H54 (cell line): Measurements from ENCODE around the gene VPS37B.
"Not testable (repeated sequence)": the region's sequence is repeated elsewhere in the genome, so short reads cannot be mapped to it uniquely, and the experiment has no call there.

ENCODE experiments used
- DNase-seq: peaks from one replicate; pipeline ENCODE4 v3.0.0; 2011; ENCODE audit warnings: low spot score, mixed read lengths; ENCODE audit not compliant: insufficient read length
- FAIRE-seq: peaks from 3 replicates; lab custom pipeline; 2011; peaks lifted over from hg19 to GRCh38; lab: Jason Lieb, UNC
- POLR2A ChIP-seq: IDR thresholded peaks from 2 replicates; pipeline ENCODE4 v1.6.1; 2011; ENCODE audit warnings: low read depth, mild to moderate bottlenecking, low read length

VPS37B gene

DNA sequence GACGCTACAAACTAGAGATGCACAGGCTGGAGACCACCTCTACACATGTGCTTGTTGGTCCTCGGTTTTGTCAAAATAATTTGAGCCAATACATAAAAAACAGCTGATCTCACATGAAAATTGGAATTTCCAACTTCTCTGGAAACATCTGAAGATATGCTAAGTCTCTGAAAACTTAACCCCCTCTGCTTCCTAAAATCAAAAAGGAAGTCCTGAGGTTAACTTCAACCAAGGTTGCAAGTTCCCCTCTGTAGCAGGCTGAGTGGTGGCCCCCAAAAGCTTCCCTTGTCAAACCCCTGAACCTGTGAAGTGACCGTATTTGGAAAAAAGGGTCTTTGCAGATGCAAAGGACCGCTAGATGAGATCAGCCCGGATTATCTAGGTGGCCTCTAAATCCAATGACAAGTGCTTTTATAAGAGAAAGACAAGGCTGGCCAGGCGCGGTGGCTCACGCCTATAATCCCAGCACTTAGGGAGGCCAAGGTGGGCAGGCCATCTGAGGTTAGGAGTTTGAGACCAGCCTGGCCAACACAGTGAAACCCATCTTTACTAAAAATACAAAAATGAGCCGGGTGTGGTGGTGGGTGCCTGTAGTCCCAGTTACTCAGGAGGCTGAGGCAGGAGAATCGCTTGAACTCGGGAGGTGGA lies 32.0 kb upstream of the VPS37B start:
- TF ChIP-seq POLR2A: no peak
- no peak for DNase-seq
- FAIRE-seq: no peak

DNA sequence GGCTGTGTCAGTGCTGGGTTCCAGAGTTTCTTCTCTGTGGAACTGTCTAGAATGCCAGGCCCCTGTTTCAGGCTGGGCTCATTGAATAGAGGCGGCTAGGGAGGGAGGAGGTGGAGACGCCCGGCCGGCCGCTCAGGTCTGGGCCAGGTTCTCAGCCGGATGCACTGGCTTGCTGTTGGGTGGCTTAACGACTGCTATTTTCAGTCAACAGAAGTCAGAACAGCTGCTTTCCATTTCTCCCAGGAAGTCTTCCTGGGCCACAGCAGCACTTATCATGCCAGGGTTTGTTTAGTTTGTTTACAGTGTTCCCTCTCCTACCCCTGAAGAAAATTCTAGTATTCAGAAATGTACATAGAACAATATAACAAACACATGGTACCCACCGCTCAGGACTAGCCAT lies 26.0 kb upstream of the VPS37B start:
- DNase-seq (no peak), FAIRE-seq (no peak)
- TF ChIP-seq POLR2A: no peak

DNA sequence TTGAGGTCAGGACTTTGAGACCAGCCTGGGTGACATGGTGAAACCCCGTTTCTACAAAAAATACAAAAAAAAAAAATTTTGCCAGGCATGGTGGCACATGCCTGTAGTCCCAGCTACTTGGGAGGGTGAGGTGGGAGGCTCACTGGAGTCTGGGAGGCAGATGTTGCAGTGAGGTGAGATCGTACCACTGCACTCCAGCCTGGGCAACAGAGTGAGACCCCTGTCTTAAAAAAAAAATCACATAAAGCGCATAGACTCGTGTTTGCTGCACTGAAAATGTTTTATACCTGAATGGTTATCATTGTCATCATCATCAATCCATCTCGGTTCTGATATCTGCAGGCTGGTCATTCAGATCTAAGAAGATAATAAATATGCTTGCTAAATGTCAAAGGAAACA lies 24.8 kb upstream of the VPS37B start:
- DNase-seq: no peak
- FAIRE-seq: no peak
- no peak for TF ChIP-seq POLR2A

DNA sequence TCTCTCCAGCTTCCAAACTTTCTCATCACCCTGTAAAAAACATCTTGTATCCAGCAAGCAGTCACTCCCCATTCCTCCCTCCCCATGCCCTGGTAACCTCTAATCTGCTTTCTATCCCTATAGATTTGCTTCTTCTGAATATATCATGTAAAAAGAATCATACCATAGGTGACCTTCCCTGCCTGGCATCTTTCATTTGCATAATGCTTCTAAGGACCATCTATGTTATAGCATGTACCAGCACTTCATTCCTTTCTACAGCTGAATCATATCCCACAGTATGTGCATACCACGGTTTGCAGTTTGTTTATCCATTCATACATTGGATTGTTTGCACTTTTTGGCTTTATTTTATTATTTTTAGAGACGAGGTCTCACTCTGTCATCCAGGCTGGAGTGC lies 22.9 kb upstream of the VPS37B start:
- FAIRE-seq: no peak
- no peak for DNase-seq
- TF ChIP-seq POLR2A: no peak

DNA sequence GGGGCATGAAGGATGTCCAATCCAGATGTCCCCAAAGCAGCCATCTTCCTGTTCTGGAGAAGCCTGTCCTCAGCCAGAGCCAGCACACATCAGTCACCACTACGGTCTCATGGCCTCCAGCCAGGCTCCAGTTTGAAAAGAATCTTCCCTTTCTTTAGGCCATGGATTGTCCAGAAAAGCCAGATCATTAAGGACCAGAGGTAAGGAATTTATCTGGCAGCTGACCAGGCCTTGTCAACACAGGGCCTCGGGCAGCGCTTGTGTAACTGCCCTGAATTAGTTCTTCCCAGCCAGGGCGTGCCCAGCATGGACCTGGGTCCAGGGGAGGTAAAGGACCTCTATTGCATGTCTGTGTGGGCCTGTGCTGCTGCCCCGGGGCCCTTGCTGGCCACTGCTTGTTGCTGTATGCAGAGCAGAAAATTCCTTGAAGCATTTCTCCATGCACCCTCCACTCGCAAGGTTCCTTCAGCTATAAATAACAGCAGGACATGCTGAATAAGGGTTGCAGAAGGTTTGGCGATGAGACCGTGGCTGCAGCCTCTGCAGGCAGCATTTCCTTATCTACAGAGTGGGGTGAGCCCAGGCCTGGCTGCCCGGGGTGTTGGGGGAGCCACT lies 21.7 kb upstream of the VPS37B start:
- peak; percentile 67 for DNase-seq
- no peak for TF ChIP-seq POLR2A
- peak; percentile 66 for FAIRE-seq

DNA sequence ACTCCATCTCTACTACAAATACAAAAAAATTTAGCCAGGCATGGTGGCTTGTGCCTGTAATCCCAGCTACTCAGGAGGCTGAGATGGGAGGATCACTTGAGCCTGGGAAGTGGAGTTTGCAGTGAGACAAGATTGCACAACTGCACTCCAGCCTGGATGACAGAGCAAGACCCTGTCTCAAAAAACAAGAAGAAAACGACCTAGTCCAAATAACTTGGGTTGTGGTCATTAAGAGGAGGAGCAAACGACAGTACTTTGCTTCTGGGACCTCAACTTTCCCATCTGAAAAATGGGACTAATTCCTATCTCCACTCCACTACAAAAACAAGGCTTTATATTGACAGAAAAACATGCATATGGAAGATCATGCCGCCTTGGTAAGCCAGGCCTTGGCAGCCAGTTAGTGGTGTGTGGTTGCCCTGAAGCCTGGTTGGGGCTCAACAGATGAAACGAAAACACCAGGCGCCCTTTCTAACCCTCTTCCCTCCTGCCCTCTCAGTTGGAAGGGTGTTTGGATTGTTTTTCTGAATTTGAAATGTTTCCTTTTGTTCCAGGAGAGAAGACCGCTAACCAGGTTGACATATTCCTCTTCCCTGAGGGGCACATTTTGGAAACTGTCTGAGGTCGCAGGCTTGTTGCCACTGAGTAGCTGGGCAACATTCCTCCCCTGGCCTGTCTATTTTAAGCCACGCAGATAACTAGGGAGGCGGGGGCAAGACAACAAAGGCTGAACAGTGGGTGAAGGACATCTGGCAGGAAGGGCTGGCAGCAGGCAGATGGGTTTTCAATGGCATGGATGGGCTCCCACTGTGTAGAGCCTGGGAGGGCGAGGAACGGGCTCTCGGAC lies 13.7 kb upstream of the VPS37B start:
- no peak for DNase-seq
- no peak for TF ChIP-seq POLR2A
- FAIRE-seq: no peak

DNA sequence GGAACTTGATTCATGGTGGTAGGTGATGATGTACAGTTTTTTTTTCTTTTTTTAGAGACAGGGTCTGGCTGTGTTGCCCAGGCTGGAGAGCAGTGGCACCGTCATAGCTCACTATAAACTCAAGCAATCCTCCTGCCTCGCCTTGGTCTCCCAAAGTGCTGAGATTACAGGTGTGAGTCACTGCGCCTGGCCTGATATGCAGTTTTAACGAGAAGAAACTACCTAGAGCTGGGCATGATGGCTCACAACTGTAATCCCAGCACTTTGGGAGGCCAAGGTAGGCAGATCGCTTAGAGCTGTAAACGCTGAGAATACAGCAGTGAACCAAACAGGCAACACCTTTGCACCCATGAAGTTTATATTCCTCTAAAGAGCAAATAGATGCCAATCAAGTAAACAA lies 13.0 kb upstream of the VPS37B start:
- no peak for TF ChIP-seq POLR2A
- FAIRE-seq (no peak), DNase-seq (no peak)

DNA sequence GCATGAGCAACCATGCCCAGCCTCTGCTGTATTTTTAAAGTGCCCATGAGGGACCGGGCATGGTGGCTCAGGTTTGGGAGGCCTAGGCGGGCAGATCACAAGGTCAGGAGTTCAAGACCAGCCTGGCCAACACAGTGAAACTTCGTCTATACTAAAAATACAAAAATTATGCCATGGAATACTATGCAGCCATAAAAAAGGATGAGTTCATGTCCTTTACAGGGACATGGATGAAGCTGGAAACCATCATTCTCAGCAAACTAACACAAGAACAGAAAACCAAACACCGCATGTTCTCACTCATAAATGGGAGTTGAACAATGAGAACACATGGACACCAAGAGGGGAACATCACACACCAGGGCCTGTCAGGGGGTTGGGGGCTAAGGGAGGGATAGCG lies 9.3 kb upstream of the VPS37B start:
- DNase-seq, FAIRE-seq: not testable (repeated sequence)

DNA sequence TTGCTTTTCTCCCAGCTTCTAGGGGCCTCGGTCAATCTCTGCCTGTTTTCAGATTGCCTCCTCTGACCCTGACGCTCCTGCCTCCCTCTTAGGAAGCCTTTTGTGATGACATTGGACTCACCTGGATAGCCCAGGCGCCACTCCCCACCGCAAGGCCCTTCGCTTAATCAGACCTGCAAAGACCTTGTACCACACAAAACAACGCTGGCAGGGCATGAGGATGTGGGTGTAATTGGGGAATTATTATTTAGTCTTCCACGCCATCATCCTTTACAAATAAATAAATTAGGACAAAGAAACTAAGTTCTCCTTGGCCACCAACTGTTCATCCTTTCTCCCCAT lies 7.7 kb upstream of the VPS37B start:
- DNase-seq (no peak), FAIRE-seq (no peak)
- TF ChIP-seq POLR2A: no peak

DNA sequence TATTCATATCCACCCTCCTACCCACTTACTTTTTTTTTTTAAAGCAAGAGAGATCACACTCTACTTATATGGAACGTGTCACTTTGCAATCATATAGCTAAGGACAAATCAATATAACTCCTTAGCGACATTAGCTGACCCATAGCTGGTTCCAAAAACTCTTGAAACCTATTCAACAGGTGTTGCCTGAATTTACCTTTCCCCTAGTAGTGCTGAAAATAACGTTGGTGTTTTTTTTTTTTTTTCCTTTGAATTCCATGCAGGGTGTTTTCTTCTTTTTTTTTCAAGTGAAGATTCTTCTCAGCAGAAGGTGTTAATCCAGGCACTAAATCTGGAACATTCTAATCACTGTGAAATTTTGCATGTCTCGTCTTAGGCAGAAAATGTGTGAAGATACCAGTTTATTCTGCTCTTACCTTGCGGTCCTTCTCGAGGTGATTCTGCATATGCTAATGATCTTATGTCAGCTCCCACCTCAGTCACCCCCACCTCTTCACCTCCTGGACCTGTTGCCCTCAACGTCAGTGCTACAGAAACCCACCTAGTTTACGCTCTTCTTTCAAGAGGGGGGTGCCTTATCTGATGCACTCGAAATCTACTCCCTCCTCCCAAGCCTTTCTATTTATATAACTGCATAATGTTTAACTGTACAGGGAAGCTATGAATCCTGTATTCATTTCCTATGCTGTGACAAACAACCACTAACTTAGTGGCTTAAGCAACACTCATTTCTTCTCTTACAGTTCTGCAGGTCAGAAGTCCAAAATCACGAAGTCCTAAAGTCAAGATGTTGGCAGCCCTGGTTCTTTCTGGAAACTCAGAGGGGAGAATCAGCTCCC lies 7.1 kb upstream of the VPS37B start:
- TF ChIP-seq POLR2A: no peak
- DNase-seq (no peak), FAIRE-seq (no peak)

DNA sequence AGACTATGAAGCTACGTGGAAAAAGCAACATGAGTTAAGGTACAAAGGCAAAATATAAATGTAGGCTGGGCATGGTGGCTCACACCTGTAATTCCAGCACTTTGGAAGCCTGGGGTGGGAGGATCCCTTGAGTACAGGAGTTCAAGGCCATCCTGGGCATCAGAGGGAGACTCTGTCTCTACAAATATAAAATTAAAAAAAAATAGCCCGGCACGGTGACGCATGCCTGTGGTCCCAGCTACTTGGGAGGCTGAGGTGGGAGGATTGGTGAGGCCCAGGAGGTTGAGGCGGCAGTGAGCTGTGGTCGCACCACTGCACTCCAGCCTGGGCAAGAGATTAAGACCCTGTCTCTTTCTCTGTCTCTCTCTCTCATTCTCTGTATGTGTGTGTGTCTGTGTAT lies 4.0 kb upstream of the VPS37B start:
- no peak for TF ChIP-seq POLR2A
- FAIRE-seq: no peak
- DNase-seq: no peak

DNA sequence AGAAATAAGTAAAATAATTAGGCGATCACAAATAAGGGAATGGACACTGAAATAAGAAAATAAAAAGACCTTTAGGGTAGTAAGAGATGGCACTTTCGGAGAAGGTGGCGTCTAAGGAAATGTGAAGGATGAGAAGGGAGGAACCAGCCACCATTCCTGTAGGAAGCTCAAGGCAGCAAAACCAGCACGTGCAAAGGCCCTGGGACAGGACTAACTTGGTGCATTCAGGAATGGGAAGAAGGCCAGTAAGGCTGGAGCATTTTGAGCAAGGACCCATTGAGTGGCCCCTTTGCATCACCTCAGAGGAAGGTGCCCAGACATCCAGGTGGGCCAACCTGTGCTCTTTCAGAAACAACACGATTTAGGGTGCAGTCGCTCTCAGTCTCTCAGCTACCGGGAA lies 738 bp upstream of the VPS37B start:
- no peak for DNase-seq
- TF ChIP-seq POLR2A: no peak
- no peak for FAIRE-seq

DNA sequence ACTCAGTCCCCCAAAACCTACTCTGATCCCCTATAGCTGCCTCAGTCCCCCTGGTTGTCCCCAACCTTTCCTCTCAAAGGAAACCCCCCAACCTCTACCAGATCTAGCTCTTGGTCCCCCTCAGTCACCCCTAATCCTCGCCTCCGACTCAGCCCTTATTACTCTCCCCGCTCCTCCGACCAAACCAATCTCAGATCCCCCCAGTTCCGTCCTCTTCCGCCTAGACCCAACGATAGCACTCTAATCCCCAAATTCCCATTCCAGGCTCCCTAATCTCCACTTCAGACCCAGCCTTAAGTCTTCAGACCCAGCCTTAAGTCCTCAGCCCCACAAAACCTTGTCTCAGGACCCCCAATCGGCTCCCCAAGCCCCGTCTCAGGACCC lies 612 bp downstream of the VPS37B start:
- no peak for TF ChIP-seq POLR2A
- FAIRE-seq: no peak
- DNase-seq: no peak
